CD4-positive, alpha-beta T cell treated with Interleukin-15 for 1 hour (primary cell): Measurements from ENCODE around the gene CDK18.

ENCODE experiments used
- DNase-seq: peaks from one replicate; pipeline ENCODE4 v3.0.0-alpha.2; 2020

The CDK18 gene

DNA sequence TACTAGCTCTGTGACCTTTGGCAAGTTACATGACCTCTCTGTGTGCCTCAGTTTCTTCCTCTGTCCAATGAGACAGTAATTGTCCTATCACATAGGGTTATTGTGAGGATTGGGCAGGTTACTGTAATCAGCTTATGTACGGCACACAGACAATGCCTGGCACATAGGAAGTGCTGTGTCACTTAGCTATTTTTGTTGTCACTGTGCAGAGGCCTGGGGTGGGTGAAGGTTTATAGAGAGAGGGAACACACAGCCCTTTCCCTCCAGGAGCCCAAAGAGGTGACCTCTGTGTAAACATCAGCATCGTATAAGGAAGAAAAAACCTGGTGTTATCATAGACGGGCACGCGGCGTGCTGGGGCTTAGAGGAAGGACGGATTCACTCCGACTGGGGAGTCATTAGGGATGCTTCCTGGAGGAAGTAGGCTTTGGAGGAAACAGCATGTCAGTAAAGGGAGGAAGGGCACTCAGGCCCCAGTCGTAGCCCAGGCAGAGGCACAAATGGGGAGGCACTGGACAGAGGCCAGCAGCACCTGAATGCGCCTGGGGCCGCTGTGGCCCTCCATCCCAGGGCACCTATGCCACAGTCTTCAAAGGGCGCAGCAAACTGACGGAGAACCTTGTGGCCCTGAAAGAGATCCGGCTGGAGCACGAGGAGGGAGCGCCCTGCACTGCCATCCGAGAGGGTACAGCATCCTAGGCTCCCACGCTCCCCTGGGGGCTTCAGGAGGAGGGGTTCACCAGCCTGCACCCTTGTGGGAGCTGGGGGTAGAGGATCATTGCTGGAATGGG is 21.2 kb downstream of the CDK18 start:
- no peak for DNase-seq

DNA sequence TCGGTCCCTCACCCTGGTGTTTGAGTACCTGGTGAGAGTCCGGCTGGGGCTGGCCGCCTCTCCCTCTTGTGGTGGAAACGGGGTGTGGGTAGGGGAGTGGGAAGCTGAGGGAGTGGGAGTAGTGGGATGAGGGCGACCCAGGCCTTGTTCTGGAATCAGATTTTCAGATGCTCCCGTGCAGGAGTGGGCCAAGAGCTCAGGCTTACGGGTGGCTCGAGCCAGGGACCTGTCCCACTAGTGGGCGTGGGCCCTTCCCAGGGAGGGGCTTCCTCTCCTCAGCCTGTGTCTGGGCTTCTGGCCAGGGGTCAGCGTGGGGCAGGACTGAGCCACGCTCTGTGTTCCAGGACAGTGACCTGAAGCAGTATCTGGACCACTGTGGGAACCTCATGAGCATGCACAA is 22.0 kb downstream of the CDK18 start:
- DNase-seq: no peak

- DNase-seq: no peak
Measured at GRCh38 chr1:205527931-205528330, 23.5 kb downstream of the CDK18 start.

GRCh38 chr1:205528446-205528886 is 24.0 kb downstream of the CDK18 start:
- no peak for DNase-seq

DNA sequence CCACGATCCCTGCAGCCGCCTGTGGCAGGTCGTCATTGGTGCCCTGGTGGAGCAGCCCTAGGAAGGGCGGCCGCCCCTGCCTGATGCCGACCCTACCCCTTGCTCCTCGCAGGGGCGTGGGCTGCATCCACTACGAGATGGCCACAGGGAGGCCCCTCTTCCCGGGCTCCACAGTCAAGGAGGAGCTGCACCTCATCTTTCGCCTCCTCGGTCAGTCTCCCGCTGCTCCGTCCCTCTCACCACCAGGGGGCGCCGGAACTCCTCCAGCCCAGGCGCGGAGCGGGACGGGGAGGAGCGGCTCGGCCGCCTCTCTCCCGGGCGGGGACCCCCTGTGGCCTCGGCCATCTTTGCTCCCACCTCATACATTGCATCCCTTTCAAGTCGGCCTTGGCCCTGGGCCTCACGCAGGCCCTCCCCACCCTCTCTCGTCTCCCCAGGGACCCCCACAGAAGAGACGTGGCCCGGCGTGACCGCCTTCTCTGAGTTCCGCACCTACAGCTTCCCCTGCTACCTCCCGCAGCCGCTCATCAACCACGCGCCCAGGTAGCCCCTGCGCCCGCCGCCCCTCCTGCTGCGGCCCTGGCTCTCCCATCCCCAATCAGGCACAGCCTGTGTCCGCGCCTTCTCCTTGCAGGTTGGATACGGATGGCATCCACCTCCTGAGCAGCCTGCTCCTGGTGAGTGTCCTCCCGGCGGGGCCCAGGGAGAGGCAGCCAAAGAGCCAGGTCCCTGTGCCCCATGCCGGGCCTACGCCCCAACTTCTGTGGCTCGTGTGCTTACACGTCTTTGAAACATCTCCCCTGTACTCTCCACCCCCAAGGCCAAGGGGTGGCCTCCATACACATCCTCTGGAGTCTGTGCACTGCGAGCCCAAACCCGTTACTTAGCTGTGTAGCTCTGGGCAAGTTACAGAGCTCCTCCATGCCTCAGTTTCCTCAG is 24.7 kb downstream of the CDK18 start:
- peak; percentile 69 for DNase-seq

DNA sequence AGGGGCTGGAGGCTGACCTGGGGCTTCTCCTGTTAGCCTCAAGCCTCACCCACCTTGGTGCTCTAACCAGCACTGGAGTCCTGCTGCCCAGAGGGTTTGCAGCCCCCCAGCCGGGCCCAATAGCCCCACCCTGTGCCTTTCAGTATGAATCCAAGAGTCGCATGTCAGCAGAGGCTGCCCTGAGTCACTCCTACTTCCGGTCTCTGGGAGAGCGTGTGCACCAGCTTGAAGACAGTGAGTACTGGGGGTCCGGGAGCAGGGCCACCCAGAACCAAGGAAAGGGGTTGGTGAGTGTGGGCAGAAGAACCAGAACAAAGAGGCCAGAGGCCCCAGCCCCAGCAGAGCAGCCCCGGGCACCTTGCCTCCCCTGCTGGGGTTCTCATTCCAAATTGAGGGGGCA is 25.6 kb downstream of the CDK18 start:
- no peak for DNase-seq

- DNase-seq: no peak
Measured at GRCh38 chr1:205531191-205532025, 26.9 kb downstream of the CDK18 start.

GRCh38 chr1:205532026-205532898 is 27.8 kb downstream of the CDK18 start:
- no peak for DNase-seq

GRCh38 chr1:205532996-205533735 is 28.7 kb downstream of the CDK18 start:
- DNase-seq: no peak

DNA sequence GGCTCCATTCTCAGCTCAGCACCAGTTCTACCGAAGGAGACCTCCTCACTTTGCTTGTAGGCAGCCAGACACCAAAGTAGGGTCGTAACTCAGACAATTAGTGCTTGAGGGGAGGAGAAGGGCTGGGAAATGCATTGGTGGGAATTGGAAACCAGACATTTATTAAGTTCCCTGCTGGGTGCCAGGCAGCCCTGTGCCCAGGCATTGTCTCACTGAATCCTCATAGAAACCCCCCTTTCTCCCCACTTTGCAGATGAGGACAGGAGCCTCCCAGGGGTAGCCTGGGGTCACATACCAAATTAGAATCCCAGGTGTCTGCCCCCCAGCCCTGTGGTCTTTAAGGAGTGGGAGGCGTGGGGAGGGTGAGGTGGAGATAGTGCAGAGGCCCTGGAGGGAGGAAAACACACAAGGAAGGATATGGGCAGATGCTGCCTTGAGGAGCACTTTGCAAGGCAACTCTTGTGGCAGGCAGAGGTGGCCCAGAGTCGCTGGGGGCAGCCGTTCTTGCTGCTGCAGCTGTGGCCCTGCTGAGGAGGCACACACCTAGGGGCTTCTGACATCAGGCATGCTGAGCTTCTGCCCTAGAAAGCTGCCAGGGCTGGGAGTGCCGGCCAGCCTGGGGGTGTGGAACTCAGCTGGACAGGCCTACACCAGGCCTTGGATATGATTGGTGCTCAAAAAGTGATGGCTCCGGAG is 29.4 kb downstream of the CDK18 start:
- no peak for DNase-seq

GRCh38 chr1:205534444-205534985 is 30.0 kb downstream of the CDK18 start:
- no peak for DNase-seq

GRCh38 chr1:205535096-205535495 is 30.6 kb downstream of the CDK18 start:
- DNase-seq: no peak

GRCh38 chr1:205535866-205536758 is 31.6 kb downstream of the CDK18 start:
- DNase-seq: no peak

DNA sequence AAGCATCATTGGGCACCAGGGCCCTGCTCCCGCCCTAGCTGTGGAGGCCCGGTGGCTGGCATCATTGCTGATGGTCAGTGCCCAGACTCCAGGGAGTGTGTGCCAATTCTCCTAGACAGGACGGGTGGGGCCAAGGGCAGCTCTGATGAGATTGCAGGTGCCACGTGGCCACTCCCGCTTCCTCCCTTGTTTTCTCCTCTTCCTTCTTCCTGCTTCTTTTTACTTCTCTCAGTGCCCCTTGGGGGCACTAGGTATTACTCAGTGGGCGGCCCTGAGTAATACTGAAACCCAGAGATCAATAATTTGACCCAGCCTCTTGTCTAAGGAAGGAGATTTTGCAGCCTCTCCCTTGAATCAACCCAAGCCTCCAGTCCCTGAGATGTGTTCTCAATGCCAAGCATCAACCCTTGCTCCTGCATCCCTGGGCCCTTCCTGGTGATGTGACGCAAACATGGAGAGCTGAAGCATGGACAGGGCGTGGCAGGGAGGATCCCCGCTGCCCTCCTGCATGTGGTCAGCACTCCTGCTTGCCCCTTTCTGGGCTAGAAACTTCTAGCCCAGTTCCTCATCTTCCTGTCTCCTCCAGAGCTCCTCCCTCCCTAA is 32.4 kb downstream of the CDK18 start:
- DNase-seq: no peak

GRCh38 chr1:205537386-205538018 is 33.0 kb downstream of the CDK18 start:
- DNase-seq: no peak

- no peak for DNase-seq
Measured at GRCh38 chr1:205538235-205538840, 33.9 kb downstream of the CDK18 start.

GRCh38 chr1:205541161-205541886 is 36.9 kb downstream of the CDK18 start:
- DNase-seq: no peak
